Glutamatergic neuron (in vitro differentiated cells): Measurements from ENCODE around the gene FOXD2. TPM values are rescaled to one million over a fixed set of nuclear protein-coding genes. Genes with fewer than 3 reads are reported as not detected.
A peak's percentile ranks its signal among the peaks of the same experiment; 100 is the strongest.

ENCODE experiments used
- DNase-seq: peaks from one replicate; pipeline ENCODE4 v3.0.0; 2022
- H3K27ac Mint-ChIP-seq: one replicate; pipeline ENCODE4 v1.8.0; 2020; ENCODE audit warnings: mild to moderate bottlenecking, mixed read lengths, inconsistent platforms; ENCODE audit not compliant: unreplicated experiment
- H3K27me3 Mint-ChIP-seq: one replicate; pipeline ENCODE4 v1.8.0; 2020; ENCODE audit warnings: mild to moderate bottlenecking, moderate library complexity, mixed read lengths, inconsistent platforms; ENCODE audit not compliant: unreplicated experiment
- H3K36me3 Mint-ChIP-seq: one replicate; pipeline ENCODE4 v1.8.0; 2020; ENCODE audit warnings: mild to moderate bottlenecking, mixed read lengths, inconsistent platforms; ENCODE audit not compliant: unreplicated experiment
- H3K4me1 Mint-ChIP-seq: one replicate; pipeline ENCODE4 v1.8.0; 2020; ENCODE audit warnings: mild to moderate bottlenecking, low read depth, mixed read lengths, inconsistent platforms; ENCODE audit not compliant: unreplicated experiment
- H3K4me3 Mint-ChIP-seq: one replicate; pipeline ENCODE4 v1.8.0; 2020; ENCODE audit warnings: mild to moderate bottlenecking, mixed read lengths, inconsistent platforms; ENCODE audit not compliant: unreplicated experiment
- H3K9me3 Mint-ChIP-seq: one replicate; pipeline ENCODE4 v1.8.0; 2020; ENCODE audit warnings: mild to moderate bottlenecking, moderate library complexity, mixed read lengths, inconsistent platforms; ENCODE audit not compliant: unreplicated experiment
- total RNA-seq: library from RNA; stranded (reverse); fragmentation: NEBNext Ultra II Directional; extraction: Animal tissue kit (Norgen Biotek cat#: 25700); gene quantifications from one replicate; pipeline ENCODE4 v1.2.1, GENCODE V29; 2021; ENCODE audit not compliant: unreplicated experiment
- TF ChIP-seq, protein P1 (sequence below): fragments of 200-600 bp; sonication (generic); IDR thresholded peaks from one replicate; pipeline ENCODE4 v1.5.0; 2021; ENCODE audit not compliant: partially characterized antibody, unreplicated experiment

Gene FOXD2
- total RNA-seq, 1 donor from 2014 or later = not detected

DNA sequence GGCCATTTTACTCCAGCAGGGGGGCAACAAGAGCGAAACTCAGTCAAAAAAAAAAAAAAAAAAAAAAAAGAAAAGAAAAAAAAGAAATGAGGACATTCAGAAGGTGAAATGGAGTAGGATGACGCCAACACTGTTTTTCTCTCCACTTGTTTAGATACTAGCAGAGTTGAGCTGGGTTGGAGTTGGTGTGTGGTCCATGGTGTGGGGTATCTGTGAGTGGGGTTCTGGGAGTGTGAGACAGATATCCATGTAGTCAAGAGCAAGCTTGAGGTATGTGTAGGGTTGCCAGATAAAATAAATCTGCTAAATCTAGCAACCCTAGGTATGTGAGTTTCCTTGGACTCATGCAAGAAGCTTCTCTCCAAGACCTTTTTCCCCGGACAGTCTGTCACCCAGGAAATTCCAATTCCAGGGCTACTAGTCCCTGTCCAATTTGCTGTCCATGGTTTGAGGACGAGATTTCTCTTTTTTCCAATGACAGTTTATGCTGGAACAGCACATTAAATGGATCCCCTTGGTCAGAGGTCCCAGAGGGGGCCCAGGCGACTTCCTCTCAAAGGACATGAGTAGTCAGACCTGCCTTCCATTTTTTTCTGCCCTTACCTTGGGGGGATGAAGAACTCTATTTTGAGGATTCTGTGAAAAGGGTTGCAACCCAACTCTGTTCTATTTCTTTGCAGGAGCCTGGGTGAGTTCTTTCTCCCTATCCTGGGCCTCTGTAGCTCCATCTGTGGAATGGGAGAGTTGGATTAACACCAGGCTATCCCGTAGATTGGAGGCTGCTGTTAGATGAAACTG lies 2.1 kb upstream of the FOXD2 start:
- Mint-ChIP-seq H3K9me3 (peaks cover 4% of the 10 kb centered on the region), H3K36me3 (peaks cover 4% of the 10 kb centered on the region), H3K27ac (no peak overlapping the region), H3K27me3 (peaks cover 31% of the 10 kb centered on the region), H3K4me1 (peaks cover 7% of the 10 kb centered on the region), H3K4me3 (no peak overlapping the region)
- no peak for DNase-seq
- TF ChIP-seq, protein P1, sequence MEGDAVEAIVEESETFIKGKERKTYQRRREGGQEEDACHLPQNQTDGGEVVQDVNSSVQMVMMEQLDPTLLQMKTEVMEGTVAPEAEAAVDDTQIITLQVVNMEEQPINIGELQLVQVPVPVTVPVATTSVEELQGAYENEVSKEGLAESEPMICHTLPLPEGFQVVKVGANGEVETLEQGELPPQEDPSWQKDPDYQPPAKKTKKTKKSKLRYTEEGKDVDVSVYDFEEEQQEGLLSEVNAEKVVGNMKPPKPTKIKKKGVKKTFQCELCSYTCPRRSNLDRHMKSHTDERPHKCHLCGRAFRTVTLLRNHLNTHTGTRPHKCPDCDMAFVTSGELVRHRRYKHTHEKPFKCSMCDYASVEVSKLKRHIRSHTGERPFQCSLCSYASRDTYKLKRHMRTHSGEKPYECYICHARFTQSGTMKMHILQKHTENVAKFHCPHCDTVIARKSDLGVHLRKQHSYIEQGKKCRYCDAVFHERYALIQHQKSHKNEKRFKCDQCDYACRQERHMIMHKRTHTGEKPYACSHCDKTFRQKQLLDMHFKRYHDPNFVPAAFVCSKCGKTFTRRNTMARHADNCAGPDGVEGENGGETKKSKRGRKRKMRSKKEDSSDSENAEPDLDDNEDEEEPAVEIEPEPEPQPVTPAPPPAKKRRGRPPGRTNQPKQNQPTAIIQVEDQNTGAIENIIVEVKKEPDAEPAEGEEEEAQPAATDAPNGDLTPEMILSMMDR = no peak

DNA sequence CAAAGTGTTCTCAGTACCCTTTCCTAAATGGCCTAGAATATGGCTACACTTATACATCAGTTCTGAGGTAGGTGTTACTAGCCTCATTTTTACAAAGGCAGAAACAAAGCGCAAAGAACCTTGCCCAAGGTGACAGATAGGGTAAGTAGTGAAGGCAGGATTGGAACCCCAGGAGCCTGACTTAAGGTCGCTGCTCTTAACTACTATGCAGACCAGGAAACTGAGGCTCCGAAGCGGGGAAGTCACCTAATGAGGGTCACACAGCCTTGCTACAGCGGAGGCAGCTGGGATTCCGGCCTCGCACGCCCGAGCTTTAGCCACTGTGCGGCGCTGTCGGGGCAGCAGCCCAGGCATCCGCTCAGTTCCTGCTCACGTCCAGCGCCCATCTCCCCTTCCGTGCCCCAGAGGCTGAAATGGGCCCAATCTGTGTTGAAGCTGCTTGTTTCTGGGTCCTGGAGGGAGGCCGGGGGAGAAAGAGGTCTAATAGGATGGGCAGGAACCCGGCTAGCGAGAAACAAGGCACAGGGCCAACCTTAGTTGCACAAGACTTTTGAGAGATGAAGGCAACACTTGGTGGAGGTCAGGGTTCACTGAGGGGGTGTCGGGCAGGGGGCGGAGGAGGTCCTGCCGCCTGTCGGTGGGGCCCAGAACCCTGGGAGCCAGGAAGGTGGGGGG lies 1.4 kb upstream of the FOXD2 start:
- peaks cover 28% of the 10 kb centered on the region for H3K27me3 Mint-ChIP-seq
- H3K4me3 Mint-ChIP-seq = peak overlapping the region; percentile 80
- peaks cover 7% of the 10 kb centered on the region for H3K4me1 Mint-ChIP-seq
- H3K36me3 Mint-ChIP-seq = no peaks in the 10 kb centered on the region
- H3K9me3 Mint-ChIP-seq = peaks cover 4% of the 10 kb centered on the region
- DNase-seq = peak; percentile 91
- TF ChIP-seq, protein P1 = peak; percentile 74
- H3K27ac Mint-ChIP-seq = no peak overlapping the region

DNA sequence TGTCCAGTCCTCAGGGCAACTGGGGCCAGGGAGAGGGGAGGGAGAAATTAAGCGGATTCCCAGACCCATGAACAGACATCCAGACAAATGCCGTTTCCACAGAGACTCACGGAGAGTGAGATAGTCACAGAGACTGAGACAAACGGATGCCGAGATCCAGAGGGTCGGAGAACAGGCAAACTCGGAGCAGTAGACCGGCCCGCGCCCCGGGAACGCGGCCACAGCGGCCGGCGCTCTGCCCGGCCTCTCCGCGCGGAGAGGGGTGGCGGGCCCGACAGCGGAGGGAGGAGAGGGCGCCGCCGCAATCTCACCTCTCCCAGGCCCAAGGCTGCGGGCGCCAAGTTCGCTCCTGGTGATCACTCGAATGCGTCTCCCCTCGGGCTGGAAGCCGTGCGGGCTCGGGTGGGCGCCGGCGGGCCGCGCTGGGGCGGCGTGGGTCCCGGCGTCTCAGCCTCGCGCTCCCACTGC lies 831 bp upstream of the FOXD2 start:
- TF ChIP-seq, protein P1 = no peak
- H3K9me3 Mint-ChIP-seq = peaks cover 4% of the 10 kb centered on the region
- DNase-seq = peak; percentile 48
- H3K36me3 Mint-ChIP-seq = no peaks in the 10 kb centered on the region
- H3K4me3 Mint-ChIP-seq = peak overlapping the region; percentile 80
- H3K4me1 Mint-ChIP-seq = peaks cover 7% of the 10 kb centered on the region
- no peak overlapping the region for H3K27ac Mint-ChIP-seq
- H3K27me3 Mint-ChIP-seq = peaks cover 28% of the 10 kb centered on the region

DNA sequence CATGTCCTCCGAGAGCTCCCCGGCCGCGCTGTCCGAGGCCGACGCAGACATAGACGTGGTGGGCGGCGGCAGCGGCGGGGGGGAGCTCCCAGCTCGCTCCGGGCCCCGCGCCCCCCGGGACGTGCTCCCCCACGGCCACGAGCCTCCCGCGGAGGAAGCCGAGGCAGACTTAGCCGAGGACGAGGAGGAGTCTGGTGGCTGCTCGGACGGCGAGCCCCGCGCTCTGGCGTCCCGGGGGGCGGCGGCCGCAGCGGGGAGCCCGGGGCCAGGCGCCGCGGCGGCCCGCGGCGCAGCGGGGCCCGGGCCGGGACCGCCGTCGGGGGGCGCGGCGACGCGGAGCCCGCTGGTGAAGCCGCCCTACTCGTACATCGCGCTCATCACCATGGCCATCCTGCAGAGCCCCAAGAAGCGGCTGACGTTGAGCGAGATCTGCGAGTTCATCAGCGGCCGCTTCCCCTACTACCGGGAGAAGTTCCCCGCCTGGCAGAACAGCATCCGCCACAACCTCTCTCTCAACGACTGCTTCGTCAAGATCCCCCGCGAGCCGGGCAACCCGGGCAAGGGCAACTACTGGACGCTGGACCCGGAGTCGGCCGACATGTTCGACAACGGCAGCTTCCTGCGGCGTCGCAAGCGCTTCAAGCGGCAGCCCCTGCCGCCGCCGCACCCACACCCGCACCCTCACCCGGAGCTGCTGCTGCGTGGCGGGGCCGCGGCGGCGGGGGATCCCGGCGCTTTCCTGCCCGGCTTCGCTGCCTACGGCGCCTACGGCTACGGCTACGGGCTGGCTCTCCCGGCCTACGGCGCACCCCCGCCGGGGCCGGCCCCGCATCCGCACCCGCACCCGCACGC lies 547 bp downstream of the FOXD2 start:
- H3K4me3 Mint-ChIP-seq = no peak overlapping the region
- DNase-seq = no peak
- H3K4me1 Mint-ChIP-seq = peaks cover 7% of the 10 kb centered on the region
- H3K27ac Mint-ChIP-seq = no peak overlapping the region
- H3K36me3 Mint-ChIP-seq = no peaks in the 10 kb centered on the region
- H3K27me3 Mint-ChIP-seq = peaks cover 21% of the 10 kb centered on the region
- H3K9me3 Mint-ChIP-seq = peaks cover 2% of the 10 kb centered on the region
- TF ChIP-seq, protein P1 = no peak
